CD4-positive, alpha-beta T cell treated with Interleukin-17A for 1 hour (primary cell): ENCODE measurements around the gene FAM171A1.
"Not testable (repeated sequence)": the region's sequence is repeated elsewhere in the genome, so short reads cannot be mapped to it uniquely, and the experiment has no call there.

Experiments used
- DNase-seq: peaks from one replicate; pipeline ENCODE4 v3.0.0-alpha.2; 2020

Gene FAM171A1

GRCh38 chr10:15341502-15342128, 29.5 kb downstream of the FAM171A1 start:
- DNase-seq, result no peak

GRCh38 chr10:15339892-15340291, 31.2 kb downstream of the FAM171A1 start:
- no peak for DNase-seq

GRCh38 chr10:15337441-15337923, 33.6 kb downstream of the FAM171A1 start:
- DNase-seq, result not testable (repeated sequence)

GRCh38 chr10:15336211-15336610, 34.9 kb downstream of the FAM171A1 start:
- DNase-seq, result no peak

- no peak for DNase-seq
Observed at GRCh38 chr10:15335508-15335907, 35.6 kb downstream of the FAM171A1 start.

GRCh38 chr10:15334650-15335323, 36.3 kb downstream of the FAM171A1 start:
- DNase-seq, result no peak

- no peak for DNase-seq
Observed at GRCh38 chr10:15333909-15334649, 37.0 kb downstream of the FAM171A1 start.

GRCh38 chr10:15333181-15333580, 37.9 kb downstream of the FAM171A1 start:
- DNase-seq, result not testable (repeated sequence)

GRCh38 chr10:15331461-15331860, 39.6 kb downstream of the FAM171A1 start:
- DNase-seq, result no peak

GRCh38 chr10:15329437-15329836, 41.7 kb downstream of the FAM171A1 start:
- DNase-seq, result no peak

- no peak for DNase-seq
Observed at GRCh38 chr10:15325944-15326284, 45.2 kb downstream of the FAM171A1 start.

- no peak for DNase-seq
Observed at GRCh38 chr10:15325243-15325943, 45.7 kb downstream of the FAM171A1 start.

GRCh38 chr10:15324611-15325010, 46.5 kb downstream of the FAM171A1 start:
- DNase-seq, result no peak

- DNase-seq, result no peak
Observed at GRCh38 chr10:15324113-15324512, 47.0 kb downstream of the FAM171A1 start.

- DNase-seq, result no peak
Observed at GRCh38 chr10:15322356-15322755, 48.7 kb downstream of the FAM171A1 start.

- DNase-seq, result no peak
Observed at GRCh38 chr10:15321431-15322341, 49.4 kb downstream of the FAM171A1 start.

GRCh38 chr10:15320522-15321203, 50.4 kb downstream of the FAM171A1 start:
- DNase-seq, result no peak

- DNase-seq, result no peak
Observed at GRCh38 chr10:15320118-15320517, 51.0 kb downstream of the FAM171A1 start.

- no peak for DNase-seq
Observed at GRCh38 chr10:15316871-15317464, 54.1 kb downstream of the FAM171A1 start.

GRCh38 chr10:15316145-15316544, 54.9 kb downstream of the FAM171A1 start:
- DNase-seq, result no peak

- no peak for DNase-seq
Observed at GRCh38 chr10:15315286-15315685, 55.8 kb downstream of the FAM171A1 start.
